Measurements from ENCODE around the gene TRPT1.

The TRPT1 gene

DNA sequence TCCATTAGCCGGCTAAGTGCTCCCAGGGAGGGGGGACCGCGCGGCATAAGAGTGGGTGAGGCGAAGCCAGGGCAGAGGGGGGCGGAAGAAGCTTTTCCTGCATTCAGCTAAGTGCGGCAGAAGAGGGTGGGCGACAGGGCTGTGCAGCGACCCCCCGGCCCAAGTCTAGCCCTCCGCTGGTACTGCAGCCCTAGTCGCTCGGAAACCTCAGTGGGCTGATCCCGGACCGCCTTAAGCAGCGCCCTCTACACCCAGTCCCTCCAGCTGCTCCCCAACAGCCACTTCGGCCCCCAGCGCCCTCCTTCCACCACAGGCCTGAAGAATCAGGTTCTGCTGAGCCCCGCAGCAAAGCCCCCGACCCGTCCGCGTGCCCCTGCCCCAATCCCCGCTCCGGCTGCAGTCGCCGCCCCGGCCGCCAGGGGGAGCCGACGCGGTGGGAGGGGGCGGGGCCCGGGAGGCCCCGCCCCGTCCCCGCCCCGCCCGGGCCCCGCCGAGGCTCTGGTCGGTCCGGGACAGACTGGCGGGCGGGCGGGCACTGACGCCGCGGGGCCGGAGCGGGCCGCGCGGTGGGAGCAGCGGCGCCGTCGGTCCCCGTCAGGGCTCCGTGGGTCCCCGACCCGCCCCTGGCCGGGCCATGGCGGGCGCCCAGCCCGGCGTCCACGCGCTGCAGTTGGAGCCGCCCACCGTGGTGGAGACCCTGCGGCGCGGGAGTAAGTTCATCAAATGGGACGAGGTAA, 25.2 kb upstream of the TRPT1 start, which contains the start of gene PLCB3 (continued):
- TF ChIP-seq, protein P1, sequence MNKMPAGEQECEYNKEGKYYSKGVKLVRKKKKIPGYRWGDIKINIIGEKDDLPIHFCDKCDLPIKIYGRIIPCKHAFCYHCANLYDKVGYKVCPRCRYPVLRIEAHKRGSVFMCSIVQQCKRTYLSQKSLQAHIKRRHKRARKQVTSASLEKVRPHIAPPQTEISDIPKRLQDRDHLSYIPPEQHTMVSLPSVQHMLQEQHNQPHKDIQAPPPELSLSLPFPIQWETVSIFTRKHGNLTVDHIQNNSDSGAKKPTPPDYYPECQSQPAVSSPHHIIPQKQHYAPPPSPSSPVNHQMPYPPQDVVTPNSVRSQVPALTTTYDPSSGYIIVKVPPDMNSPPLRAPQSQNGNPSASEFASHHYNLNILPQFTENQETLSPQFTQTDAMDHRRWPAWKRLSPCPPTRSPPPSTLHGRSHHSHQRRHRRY (tag by site-specific recombination; IDR thresholded peaks at IDR 0.05), result no peak
- TF ChIP-seq ZNF24 (tag by site-specific recombination; IDR thresholded peaks at IDR 0.05) (peak; percentile 18; the same call in 1 of the 2 replicates), ZNF558 (tag by site-specific recombination; IDR thresholded peaks at IDR 0.05) (no peak), FEZF1 (tag by site-specific recombination; IDR thresholded peaks at IDR 0.05) (no peak), ZXDB (tag by site-specific recombination; IDR thresholded peaks at IDR 0.05) (no peak), GLI4 (tag by site-specific recombination; IDR thresholded peaks at IDR 0.05) (no peak), ZFP69B (tag by site-specific recombination; IDR thresholded peaks at IDR 0.05) (peak; percentile 41; the same call in 1 of the 2 replicates), EGR2 (tag by site-specific recombination; IDR thresholded peaks at IDR 0.05; ENCODE audit: low read depth) (peak; percentile 48), ZBTB48 (tag by site-specific recombination; IDR thresholded peaks at IDR 0.05) (peak; percentile 66), ZBTB8A (tag by site-specific recombination; IDR thresholded peaks at IDR 0.05) (peak; percentile 69), BCL11B (tag by site-specific recombination; IDR thresholded peaks at IDR 0.05; ENCODE audit: low read depth) (peak; percentile 36; the same call in 1 of the 2 replicates), ZNF16 (tag by site-specific recombination; IDR thresholded peaks at IDR 0.05; ENCODE audit: low read depth) (no peak), ZFP3 (tag by site-specific recombination; IDR thresholded peaks at IDR 0.05; ENCODE audit: low read depth) (no peak), ZFP37 (tag by site-specific recombination; IDR thresholded peaks at IDR 0.05) (no peak), ZNF510 (tag by site-specific recombination; IDR thresholded peaks at IDR 0.05; ENCODE audit: insufficient replicate concordance) (no peak), ZNF311 (tag by site-specific recombination; IDR thresholded peaks at IDR 0.05; ENCODE audit: borderline replicate concordance) (no peak), ZNF571 (tag by site-specific recombination; IDR thresholded peaks at IDR 0.05) (no peak), YY1 (tag by site-specific recombination; IDR thresholded peaks at IDR 0.05) (no peak), ZNF335 (tag by site-specific recombination; conservative IDR thresholded peaks at IDR 0.05) (peak; percentile 88), ZNF155 (tag by site-specific recombination; IDR thresholded peaks at IDR 0.05) (no peak)
- TF ChIP-seq, protein P2, sequence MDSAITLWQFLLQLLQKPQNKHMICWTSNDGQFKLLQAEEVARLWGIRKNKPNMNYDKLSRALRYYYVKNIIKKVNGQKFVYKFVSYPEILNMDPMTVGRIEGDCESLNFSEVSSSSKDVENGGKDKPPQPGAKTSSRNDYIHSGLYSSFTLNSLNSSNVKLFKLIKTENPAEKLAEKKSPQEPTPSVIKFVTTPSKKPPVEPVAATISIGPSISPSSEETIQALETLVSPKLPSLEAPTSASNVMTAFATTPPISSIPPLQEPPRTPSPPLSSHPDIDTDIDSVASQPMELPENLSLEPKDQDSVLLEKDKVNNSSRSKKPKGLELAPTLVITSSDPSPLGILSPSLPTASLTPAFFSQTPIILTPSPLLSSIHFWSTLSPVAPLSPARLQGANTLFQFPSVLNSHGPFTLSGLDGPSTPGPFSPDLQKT (IDR thresholded peaks at IDR 0.05; ENCODE audit: borderline replicate concordance, low read depth, low read length), result no peak
- TF ChIP-seq, protein P3, sequence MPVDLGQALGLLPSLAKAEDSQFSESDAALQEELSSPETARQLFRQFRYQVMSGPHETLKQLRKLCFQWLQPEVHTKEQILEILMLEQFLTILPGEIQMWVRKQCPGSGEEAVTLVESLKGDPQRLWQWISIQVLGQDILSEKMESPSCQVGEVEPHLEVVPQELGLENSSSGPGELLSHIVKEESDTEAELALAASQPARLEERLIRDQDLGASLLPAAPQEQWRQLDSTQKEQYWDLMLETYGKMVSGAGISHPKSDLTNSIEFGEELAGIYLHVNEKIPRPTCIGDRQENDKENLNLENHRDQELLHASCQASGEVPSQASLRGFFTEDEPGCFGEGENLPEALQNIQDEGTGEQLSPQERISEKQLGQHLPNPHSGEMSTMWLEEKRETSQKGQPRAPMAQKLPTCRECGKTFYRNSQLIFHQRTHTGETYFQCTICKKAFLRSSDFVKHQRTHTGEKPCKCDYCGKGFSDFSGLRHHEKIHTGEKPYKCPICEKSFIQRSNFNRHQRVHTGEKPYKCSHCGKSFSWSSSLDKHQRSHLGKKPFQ (tag by site-specific recombination; IDR thresholded peaks at IDR 0.05), result no peak
- TF ChIP-seq, protein P4, sequence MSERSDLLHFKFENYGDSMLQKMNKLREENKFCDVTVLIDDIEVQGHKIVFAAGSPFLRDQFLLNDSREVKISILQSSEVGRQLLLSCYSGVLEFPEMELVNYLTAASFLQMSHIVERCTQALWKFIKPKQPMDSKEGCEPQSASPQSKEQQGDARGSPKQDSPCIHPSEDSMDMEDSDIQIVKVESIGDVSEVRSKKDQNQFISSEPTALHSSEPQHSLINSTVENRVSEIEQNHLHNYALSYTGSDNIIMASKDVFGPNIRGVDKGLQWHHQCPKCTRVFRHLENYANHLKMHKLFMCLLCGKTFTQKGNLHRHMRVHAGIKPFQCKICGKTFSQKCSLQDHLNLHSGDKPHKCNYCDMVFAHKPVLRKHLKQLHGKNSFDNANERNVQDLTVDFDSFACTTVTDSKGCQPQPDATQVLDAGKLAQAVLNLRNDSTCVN (tag by site-specific recombination; optimal IDR thresholded peaks at IDR 0.05), result peak; percentile 39
- TF ChIP-seq, protein P5, sequence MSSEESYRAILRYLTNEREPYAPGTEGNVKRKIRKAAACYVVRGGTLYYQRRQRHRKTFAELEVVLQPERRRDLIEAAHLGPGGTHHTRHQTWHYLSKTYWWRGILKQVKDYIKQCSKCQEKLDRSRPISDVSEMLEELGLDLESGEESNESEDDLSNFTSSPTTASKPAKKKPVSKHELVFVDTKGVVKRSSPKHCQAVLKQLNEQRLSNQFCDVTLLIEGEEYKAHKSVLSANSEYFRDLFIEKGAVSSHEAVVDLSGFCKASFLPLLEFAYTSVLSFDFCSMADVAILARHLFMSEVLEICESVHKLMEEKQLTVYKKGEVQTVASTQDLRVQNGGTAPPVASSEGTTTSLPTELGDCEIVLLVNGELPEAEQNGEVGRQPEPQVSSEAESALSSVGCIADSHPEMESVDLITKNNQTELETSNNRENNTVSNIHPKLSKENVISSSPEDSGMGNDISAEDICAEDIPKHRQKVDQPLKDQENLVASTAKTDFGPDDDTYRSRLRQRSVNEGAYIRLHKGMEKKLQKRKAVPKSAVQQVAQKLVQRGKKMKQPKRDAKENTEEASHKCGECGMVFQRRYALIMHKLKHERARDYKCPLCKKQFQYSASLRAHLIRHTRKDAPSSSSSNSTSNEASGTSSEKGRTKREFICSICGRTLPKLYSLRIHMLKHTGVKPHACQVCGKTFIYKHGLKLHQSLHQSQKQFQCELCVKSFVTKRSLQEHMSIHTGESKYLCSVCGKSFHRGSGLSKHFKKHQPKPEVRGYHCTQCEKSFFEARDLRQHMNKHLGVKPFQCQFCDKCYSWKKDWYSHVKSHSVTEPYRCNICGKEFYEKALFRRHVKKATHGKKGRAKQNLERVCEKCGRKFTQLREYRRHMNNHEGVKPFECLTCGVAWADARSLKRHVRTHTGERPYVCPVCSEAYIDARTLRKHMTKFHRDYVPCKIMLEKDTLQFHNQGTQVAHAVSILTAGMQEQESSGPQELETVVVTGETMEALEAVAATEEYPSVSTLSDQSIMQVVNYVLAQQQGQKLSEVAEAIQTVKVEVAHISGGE (tag by site-specific recombination; conservative IDR thresholded peaks at IDR 0.05; ENCODE audit: low read depth), result no peak
- TF ChIP-seq, protein P6, sequence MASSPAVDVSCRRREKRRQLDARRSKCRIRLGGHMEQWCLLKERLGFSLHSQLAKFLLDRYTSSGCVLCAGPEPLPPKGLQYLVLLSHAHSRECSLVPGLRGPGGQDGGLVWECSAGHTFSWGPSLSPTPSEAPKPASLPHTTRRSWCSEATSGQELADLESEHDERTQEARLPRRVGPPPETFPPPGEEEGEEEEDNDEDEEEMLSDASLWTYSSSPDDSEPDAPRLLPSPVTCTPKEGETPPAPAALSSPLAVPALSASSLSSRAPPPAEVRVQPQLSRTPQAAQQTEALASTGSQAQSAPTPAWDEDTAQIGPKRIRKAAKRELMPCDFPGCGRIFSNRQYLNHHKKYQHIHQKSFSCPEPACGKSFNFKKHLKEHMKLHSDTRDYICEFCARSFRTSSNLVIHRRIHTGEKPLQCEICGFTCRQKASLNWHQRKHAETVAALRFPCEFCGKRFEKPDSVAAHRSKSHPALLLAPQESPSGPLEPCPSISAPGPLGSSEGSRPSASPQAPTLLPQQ (tag by site-specific recombination; IDR thresholded peaks at IDR 0.05), result no peak; the same call in none of the 2 replicates
- TF ChIP-seq, protein P7, sequence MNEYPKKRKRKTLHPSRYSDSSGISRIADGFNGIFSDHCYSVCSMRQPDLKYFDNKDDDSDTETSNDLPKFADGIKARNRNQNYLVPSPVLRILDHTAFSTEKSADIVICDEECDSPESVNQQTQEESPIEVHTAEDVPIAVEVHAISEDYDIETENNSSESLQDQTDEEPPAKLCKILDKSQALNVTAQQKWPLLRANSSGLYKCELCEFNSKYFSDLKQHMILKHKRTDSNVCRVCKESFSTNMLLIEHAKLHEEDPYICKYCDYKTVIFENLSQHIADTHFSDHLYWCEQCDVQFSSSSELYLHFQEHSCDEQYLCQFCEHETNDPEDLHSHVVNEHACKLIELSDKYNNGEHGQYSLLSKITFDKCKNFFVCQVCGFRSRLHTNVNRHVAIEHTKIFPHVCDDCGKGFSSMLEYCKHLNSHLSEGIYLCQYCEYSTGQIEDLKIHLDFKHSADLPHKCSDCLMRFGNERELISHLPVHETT (tag by site-specific recombination; IDR thresholded peaks at IDR 0.05), result no peak
- TF ChIP-seq, protein P8, sequence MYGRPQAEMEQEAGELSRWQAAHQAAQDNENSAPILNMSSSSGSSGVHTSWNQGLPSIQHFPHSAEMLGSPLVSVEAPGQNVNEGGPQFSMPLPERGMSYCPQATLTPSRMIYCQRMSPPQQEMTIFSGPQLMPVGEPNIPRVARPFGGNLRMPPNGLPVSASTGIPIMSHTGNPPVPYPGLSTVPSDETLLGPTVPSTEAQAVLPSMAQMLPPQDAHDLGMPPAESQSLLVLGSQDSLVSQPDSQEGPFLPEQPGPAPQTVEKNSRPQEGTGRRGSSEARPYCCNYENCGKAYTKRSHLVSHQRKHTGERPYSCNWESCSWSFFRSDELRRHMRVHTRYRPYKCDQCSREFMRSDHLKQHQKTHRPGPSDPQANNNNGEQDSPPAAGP (tag by site-specific recombination; IDR thresholded peaks at IDR 0.05), result peak; percentile 51; the same call in 1 of the 2 replicates

All from HEK293 (cell line).